Left hindlimb (tissue), 1 donor: ENCODE data around the gene SMAD7.
A peak's percentile ranks its signal among the peaks of the same experiment; 100 is the strongest.
"Not testable (repeated sequence)": the region's sequence is repeated elsewhere in the genome, so short reads cannot be mapped to it uniquely, and the experiment has no call there.

ENCODE experiments used
- DNase-seq: peaks from one replicate; pipeline ENCODE4 v3.0.0-alpha.2; 2018

The SMAD7 gene

GRCh38 chr18:48875314-48875941 is 75.3 kb downstream of the SMAD7 start:
- peak; percentile 21 for DNase-seq

GRCh38 chr18:48874701-48875162 is 76.0 kb downstream of the SMAD7 start:
- DNase-seq, result no peak

GRCh38 chr18:48874233-48874632 is 76.5 kb downstream of the SMAD7 start:
- DNase-seq, result no peak

GRCh38 chr18:48872234-48873145 is 78.3 kb downstream of the SMAD7 start:
- DNase-seq, result no peak

- no peak for DNase-seq
These were observed 79.2 kb downstream of the SMAD7 start for GRCh38 chr18:48871391-48872166.

GRCh38 chr18:48870926-48871325 is 79.8 kb downstream of the SMAD7 start:
- DNase-seq, result not testable (repeated sequence)
